HUES64 (cell line): Measurements from ENCODE around the gene ZSWIM5.
"Not testable (repeated sequence)": the region's sequence is repeated elsewhere in the genome, so short reads cannot be mapped to it uniquely, and the experiment has no call there.

Experiments
- H3K27ac ChIP-seq: 2 replicates; pipeline ENCODE4 v1.7.0; 2013; ENCODE audit warnings: low read depth, low read length, inconsistent platforms
- H3K27me3 ChIP-seq: 2 replicates; pipeline ENCODE4 v1.6.1; 2013; ENCODE audit warnings: mild to moderate bottlenecking, low read length; ENCODE audit not compliant: insufficient read depth
- H3K36me3 ChIP-seq: 2 replicates; pipeline ENCODE4 v1.6.1; 2013; ENCODE audit warnings: mild to moderate bottlenecking, low read length; ENCODE audit not compliant: insufficient read depth
- H3K4me1 ChIP-seq: 2 replicates; pipeline ENCODE4 v1.6.1; 2013; ENCODE audit warnings: mild to moderate bottlenecking, low read length, moderate library complexity; ENCODE audit not compliant: insufficient read depth
- H3K4me3 ChIP-seq: 2 replicates; pipeline ENCODE4 v1.5.1; 2013; ENCODE audit warnings: mild to moderate bottlenecking, low read length, moderate library complexity
- H3K9ac ChIP-seq: 2 replicates; pipeline ENCODE4 v1.6.1; 2013; ENCODE audit warnings: mild to moderate bottlenecking, low read depth, low read length
- H3K9me3 ChIP-seq: 2 replicates; pipeline ENCODE4 v1.6.1; 2013; ENCODE audit warnings: low read depth, low read length; ENCODE audit not compliant: insufficient read depth
- WGBS: fragments of 150-250, 120-280 bp; methylation state at CpG from one replicate; pipeline ENCODE4 v1.1.7; 2013; ENCODE audit warnings: missing lambda C conversion rate; 5-methylcytosine and 5-hydroxymethylcytosine counted together

ZSWIM5 gene

GRCh38 chr1:45009956-45010854 is 196.2 kb downstream of the ZSWIM5 start:
- Histone ChIP-seq H3K9me3 (no peaks in the 10 kb centered on the region), H3K27ac (no peak overlapping the region), H3K4me3 (peak overlapping the region; percentile 68), H3K27me3 (no peaks in the 10 kb centered on the region), H3K9ac (peak overlapping the region; percentile 48), H3K36me3 (peaks cover 54% of the 10 kb centered on the region), H3K4me1 (peaks cover 5% of the 10 kb centered on the region)
- 28% methylated on average over 41 of the region's 41 CpGs for WGBS

- peaks cover 5% of the 10 kb centered on the region for H3K4me1 ChIP-seq
- no peak overlapping the region for H3K27ac ChIP-seq
- no peaks in the 10 kb centered on the region for H3K9me3 ChIP-seq
- no peak overlapping the region for H3K9ac ChIP-seq
- H3K27me3 ChIP-seq = no peaks in the 10 kb centered on the region
- 97% methylated on average over 11 of the region's 11 CpGs for WGBS
- peaks cover 56% of the 10 kb centered on the region for H3K36me3 ChIP-seq
- H3K4me3 ChIP-seq = no peak overlapping the region
These were observed 197.0 kb downstream of the ZSWIM5 start for GRCh38 chr1:45009296-45009865.

GRCh38 chr1:45008516-45008915 is 197.9 kb downstream of the ZSWIM5 start:
- Histone ChIP-seq H3K36me3 (peaks cover 56% of the 10 kb centered on the region), H3K9ac (no peak overlapping the region), H3K9me3 (no peaks in the 10 kb centered on the region), H3K4me3 (no peak overlapping the region), H3K27ac (no peak overlapping the region), H3K4me1 (peaks cover 5% of the 10 kb centered on the region), H3K27me3 (no peaks in the 10 kb centered on the region)
- 93% methylated on average over 12 of the region's 12 CpGs for WGBS

- Histone ChIP-seq H3K27me3 (no peaks in the 10 kb centered on the region), H3K9ac (no peak overlapping the region), H3K9me3 (no peaks in the 10 kb centered on the region), H3K36me3 (peaks cover 57% of the 10 kb centered on the region), H3K27ac (no peak overlapping the region), H3K4me1 (peaks cover 5% of the 10 kb centered on the region), H3K4me3 (no peak overlapping the region)
- 90% methylated on average over 3 of the region's 3 CpGs for WGBS
These were observed 198.3 kb downstream of the ZSWIM5 start for GRCh38 chr1:45008076-45008475.

GRCh38 chr1:45007311-45007710 is 199.1 kb downstream of the ZSWIM5 start:
- Histone ChIP-seq H3K36me3 (peaks cover 65% of the 10 kb centered on the region), H3K27me3 (no peaks in the 10 kb centered on the region), H3K27ac (no peak overlapping the region), H3K9ac (no peak overlapping the region), H3K9me3 (no peaks in the 10 kb centered on the region), H3K4me3 (no peak overlapping the region), H3K4me1 (peaks cover 5% of the 10 kb centered on the region)
- WGBS = 86% methylated on average over 11 of the region's 11 CpGs

- H3K9ac ChIP-seq = no peak overlapping the region
- no peaks in the 10 kb centered on the region for H3K9me3 ChIP-seq
- peaks cover 67% of the 10 kb centered on the region for H3K36me3 ChIP-seq
- H3K27me3 ChIP-seq = no peaks in the 10 kb centered on the region
- no peak overlapping the region for H3K27ac ChIP-seq
- H3K4me1 ChIP-seq = no peaks in the 10 kb centered on the region
- H3K4me3 ChIP-seq = no peak overlapping the region
- WGBS = 97% methylated on average over 6 of the region's 6 CpGs
These were observed 200.6 kb downstream of the ZSWIM5 start for GRCh38 chr1:45005761-45006160.

- Histone ChIP-seq H3K4me1 (no peaks in the 10 kb centered on the region), H3K9ac (no peak overlapping the region), H3K27me3 (no peaks in the 10 kb centered on the region), H3K9me3 (no peaks in the 10 kb centered on the region), H3K27ac (no peak overlapping the region), H3K4me3 (no peak overlapping the region), H3K36me3 (peaks cover 65% of the 10 kb centered on the region)
- WGBS = 91% methylated on average over 6 of the region's 7 CpGs
These were observed 202.0 kb downstream of the ZSWIM5 start for GRCh38 chr1:45004281-45004920.

GRCh38 chr1:45003741-45004140 is 202.7 kb downstream of the ZSWIM5 start:
- no peak overlapping the region for H3K4me3 ChIP-seq
- no peaks in the 10 kb centered on the region for H3K9me3 ChIP-seq
- H3K27me3 ChIP-seq = no peaks in the 10 kb centered on the region
- H3K36me3 ChIP-seq = peaks cover 60% of the 10 kb centered on the region
- 96% methylated on average over 14 of the region's 14 CpGs for WGBS
- H3K4me1 ChIP-seq = no peaks in the 10 kb centered on the region
- no peak overlapping the region for H3K27ac ChIP-seq
- H3K9ac ChIP-seq = no peak overlapping the region

GRCh38 chr1:45002650-45003645 is 203.5 kb downstream of the ZSWIM5 start:
- Histone ChIP-seq H3K36me3 (peaks cover 53% of the 10 kb centered on the region), H3K9ac (no peak overlapping the region), H3K4me3 (no peak overlapping the region), H3K27ac (no peak overlapping the region), H3K9me3 (no peaks in the 10 kb centered on the region), H3K27me3 (no peaks in the 10 kb centered on the region), H3K4me1 (no peaks in the 10 kb centered on the region)
- WGBS = 91% methylated on average over 17 of the region's 17 CpGs

- H3K4me3 ChIP-seq, H3K4me1 ChIP-seq, H3K9ac ChIP-seq, H3K27me3 ChIP-seq, H3K27ac ChIP-seq, H3K9me3 ChIP-seq: not testable (repeated sequence)
- H3K36me3 ChIP-seq = peaks cover 40% of the 10 kb centered on the region
- 87% methylated on average over 8 of the region's 8 CpGs for WGBS
These were observed 204.8 kb downstream of the ZSWIM5 start for GRCh38 chr1:45001576-45001975.
